NCI-H128 (cell line): ENCODE results near the gene CAMSAP1.
A peak's percentile ranks its signal among the peaks of the same experiment; 100 is the strongest.

Experiments used
- DNase-seq: peaks from one replicate; lab custom pipeline; 2025; ENCODE audit not compliant: unreplicated experiment; lab: John Stamatoyannopoulos, UW

Gene CAMSAP1

GRCh38 chr9:135815830-135816650 is 91.3 kb downstream of the CAMSAP1 start:
- DNase-seq: peak; percentile 31

- no peak for DNase-seq
Measured at GRCh38 chr9:135815413-135815812, 91.9 kb downstream of the CAMSAP1 start.

GRCh38 chr9:135814421-135815095 is 92.8 kb downstream of the CAMSAP1 start:
- DNase-seq: no peak

GRCh38 chr9:135813671-135814290 is 93.6 kb downstream of the CAMSAP1 start:
- DNase-seq: no peak

- no peak for DNase-seq
Measured at GRCh38 chr9:135812961-135813360, 94.4 kb downstream of the CAMSAP1 start.

- peak; percentile 58 for DNase-seq
Measured at GRCh38 chr9:135811801-135812200, 95.5 kb downstream of the CAMSAP1 start.

- DNase-seq: no peak
Measured at GRCh38 chr9:135810806-135811575, 96.4 kb downstream of the CAMSAP1 start.

GRCh38 chr9:135809166-135809565 is 98.2 kb downstream of the CAMSAP1 start:
- DNase-seq: no peak

- DNase-seq: no peak
Measured at GRCh38 chr9:135805422-135806022, 101.8 kb downstream of the CAMSAP1 start.

- no peak for DNase-seq
Measured at GRCh38 chr9:135804581-135805421, 102.5 kb downstream of the CAMSAP1 start.

GRCh38 chr9:135803441-135803840 is 103.9 kb downstream of the CAMSAP1 start:
- no peak for DNase-seq

GRCh38 chr9:135802876-135803419 is 104.4 kb downstream of the CAMSAP1 start:
- DNase-seq: no peak

- no peak for DNase-seq
Measured at GRCh38 chr9:135801070-135801469, 106.3 kb downstream of the CAMSAP1 start.

GRCh38 chr9:135799261-135799660 is 108.1 kb downstream of the CAMSAP1 start:
- DNase-seq: no peak

- no peak for DNase-seq
Measured at GRCh38 chr9:135798263-135798585, 109.1 kb downstream of the CAMSAP1 start.

- DNase-seq: no peak
Measured at GRCh38 chr9:135797507-135798262, 109.7 kb downstream of the CAMSAP1 start.

- DNase-seq: no peak
Measured at GRCh38 chr9:135796784-135797485, 110.4 kb downstream of the CAMSAP1 start.

- DNase-seq: no peak
Measured at GRCh38 chr9:135795391-135795790, 112.0 kb downstream of the CAMSAP1 start.
